HG03460 (cell line): ENCODE results near the gene RNF212B.

Experiments
- ATAC-seq: cut with Tn5 transposase; IDR thresholded peaks from one replicate; pipeline ENCODE4 v1.9.1; 2021; ENCODE audit not compliant: unreplicated experiment

The RNF212B gene

DNA sequence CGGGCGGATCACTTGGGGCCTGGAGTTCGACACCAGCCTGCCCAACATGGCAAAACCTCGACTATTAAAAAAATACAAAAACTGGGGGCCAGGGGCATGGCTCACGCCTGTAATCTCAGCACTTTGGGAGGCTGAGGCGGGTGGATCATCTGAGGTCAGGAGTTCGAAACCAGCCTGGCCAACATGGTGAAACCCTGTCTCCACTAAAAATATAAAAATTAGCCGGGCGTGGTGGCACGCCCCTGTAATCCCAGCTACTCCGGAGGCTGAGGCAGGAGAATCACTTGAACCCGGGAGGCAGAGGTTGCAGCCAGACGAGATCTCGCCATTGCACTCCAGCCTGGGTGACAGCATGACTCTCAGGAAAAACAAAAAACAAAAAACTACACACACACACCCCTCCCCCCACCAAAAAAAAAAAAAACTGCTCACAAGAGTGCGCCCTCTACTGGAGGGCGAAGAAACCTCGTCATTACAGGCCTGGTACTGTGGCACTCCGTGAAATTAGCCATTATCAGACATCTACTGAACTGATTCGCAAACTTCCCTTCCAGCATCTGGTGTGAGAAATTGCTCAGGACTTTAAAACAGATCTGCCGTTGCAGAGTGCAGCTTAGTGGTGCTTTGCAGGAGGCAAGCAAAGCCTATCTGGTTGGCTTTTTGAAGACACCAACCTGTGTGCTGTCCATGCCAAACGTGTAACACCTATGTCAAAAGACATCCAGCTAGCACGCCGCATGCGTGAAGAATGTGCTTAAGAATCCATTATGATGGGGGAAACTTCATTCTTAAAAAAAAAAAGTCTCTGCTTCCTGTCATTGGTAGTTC lies 57.2 kb downstream of the RNF212B start:
- ATAC-seq, result no peak

DNA sequence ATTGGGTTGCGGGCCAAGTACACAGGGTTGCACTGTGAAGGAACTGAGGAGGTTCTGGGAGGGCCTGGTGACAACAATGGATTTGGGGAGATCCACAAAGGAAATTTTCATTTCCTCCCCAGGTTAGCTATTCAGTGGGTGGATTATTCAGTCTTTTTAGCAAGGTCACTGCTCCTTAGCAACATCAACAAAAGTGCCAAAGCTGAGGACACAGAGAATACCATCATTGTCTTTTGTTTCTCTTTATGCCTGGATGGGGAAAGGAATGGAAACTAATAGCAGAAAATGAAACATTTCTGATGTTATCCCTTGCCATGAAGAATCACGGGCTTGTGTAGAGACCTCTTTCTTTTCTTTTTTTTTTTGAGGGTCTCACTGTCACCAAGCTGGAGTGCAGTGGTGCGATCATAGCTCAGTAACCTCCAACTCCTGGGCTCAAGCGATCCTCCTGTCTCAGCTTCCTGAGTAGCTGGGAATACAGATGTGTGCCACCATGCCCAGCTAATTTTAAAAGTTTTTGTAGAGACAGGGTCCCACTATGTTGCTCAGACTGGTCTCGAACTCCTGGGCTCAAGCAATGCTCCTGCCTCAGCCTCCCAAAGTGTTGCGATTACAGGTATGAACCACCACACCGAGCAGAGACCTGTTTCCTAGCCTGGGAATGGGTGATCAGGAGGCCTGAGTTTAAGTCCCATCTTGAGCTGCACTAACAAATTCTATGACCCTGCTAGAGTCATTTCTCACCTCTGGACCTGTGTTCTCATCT lies 58.5 kb downstream of the RNF212B start:
- no peak for ATAC-seq

DNA sequence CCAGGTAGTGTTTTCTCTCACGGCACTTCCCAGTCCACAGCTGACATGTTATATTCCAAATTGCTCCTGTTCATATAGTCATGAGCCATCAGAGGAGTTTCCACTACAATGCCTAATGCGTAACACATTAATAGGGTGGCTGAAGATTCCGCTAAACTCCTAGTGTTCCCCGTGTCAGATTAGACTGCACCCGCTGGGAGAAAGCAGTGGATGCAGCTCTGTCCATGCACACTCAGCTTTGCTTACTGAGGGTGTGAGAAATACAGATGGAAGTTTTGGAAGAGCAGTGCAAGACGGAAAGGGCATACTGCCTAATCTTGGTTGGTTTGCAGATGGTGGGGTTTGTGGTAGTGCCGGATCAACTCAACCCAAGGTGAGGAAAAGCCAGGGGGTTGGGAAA lies 59.4 kb downstream of the RNF212B start:
- ATAC-seq, result no peak

DNA sequence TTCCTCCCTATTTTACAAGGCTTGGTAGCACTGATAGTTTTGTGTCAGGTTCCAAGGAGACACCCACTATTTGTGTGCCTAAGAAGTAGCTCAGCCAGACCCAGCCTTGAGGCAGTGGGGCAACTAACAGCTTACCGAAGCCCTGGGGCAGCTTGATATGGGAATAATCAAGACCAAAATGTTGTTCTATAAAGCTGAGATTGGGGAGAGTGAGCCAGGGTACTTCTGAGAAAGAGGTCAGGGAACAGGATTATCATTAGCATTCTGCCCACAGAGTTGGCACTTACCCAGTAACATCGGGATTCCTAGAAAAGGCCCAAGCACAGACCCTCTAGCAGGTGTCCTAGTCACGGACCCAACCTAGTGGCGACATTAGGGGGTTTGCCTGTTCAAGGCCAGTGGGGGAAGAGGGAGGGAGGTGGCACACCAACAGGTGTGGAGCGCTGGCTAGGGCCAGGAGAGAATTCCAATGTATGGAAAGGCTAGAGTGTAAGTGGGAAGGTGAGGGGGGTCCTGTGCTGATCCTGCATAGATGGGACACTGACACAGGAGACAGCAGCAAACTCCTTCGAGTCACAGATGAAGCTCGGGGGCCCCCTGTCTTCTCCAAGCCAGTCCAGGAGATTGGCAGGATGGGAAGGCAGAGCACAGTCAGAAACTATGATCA lies 60.0 kb downstream of the RNF212B start:
- no peak for ATAC-seq

DNA sequence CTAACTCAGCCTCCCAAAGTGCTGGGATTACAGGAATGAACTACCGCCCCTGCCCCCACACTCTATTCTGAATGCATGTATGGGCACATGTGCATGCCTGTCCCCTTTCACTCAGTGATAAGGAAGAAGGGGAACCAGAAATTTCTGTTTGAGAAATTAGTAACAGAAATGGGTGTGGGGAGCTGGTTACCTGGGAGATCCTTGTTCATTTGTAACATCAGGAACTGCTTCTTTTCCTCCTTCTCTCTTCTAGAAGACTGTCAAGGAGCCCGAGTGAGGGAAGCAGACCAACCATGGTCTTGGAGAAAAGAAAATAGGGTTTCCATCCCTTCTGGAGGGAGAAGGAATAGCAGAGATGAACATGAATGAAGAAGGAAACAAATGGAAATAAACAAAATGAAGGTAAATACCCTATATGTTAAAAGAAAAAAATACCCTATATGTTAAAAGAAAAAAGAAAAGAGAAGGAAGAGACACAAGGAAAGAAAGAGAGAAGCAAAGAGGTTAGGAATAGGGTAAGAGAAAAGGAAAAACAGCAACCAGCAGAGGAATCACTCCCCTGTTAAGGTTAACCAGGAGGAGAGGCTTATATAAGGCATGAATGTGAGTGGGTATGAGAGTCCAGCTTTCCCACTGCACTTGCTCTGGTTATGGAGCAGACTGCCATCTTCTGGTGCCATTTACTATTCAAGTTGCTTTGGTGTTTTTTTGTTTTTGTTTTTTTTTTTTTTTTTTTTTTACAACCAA lies 61.6 kb downstream of the RNF212B start:
- ATAC-seq, result no peak

DNA sequence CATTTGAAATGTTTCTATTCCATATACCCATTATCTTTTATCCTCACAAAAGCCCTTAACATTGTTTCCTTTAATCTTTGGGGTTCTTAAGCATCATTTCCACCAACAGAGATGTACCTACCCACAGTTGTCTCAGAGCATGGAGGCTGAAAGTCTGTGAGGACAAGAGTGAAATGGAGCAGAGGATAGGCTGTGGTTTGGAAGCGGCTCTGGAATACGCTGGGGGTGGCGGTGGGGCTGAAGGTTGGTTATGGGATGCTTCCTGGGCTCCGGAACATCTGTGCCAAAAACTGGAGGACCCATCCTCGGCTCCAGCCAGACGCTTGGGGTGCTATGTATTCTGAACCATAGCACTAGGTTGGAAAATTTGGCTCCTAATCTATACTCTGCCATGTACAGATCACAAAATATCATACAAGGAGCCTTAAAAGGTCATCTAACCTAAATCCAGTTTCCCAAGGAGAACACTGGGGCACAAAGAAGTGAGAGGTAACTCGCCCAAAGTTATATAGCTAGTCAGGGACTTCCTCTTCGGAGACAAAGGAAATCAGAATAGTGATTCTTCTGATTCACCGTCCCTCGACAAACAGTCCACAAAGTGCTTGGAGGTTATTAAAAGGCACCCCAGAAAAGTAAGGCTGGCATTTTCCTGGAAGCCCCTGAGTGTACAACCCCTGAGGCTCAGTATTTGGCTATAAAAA lies 62.4 kb downstream of the RNF212B start:
- no peak for ATAC-seq

DNA sequence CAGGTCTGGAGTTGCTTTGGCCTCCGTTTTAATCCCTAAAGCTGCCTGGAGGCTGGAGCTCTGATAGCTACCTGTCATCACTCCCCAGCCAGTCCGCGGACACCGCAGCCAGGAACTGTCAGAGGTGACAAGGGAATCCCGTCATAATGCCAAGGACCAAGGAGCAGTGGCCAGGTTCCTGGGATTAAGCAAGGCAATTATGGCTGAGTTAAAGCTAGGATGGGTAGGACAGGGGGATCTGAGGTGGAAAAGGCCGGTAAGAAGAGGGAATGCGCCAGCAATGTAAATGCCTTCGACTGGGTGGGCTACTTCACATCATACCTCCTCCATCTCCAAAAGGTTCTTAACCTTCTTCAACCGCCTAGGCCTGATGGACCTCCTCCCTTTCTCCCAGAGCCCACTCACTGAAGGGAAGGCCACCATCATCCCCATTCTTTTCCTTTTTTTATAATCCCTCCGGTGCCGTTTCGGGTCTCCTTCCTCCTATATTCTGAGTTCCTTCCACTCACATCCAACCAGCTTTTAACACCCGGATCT lies 63.0 kb downstream of the RNF212B start:
- ATAC-seq, result no peak

DNA sequence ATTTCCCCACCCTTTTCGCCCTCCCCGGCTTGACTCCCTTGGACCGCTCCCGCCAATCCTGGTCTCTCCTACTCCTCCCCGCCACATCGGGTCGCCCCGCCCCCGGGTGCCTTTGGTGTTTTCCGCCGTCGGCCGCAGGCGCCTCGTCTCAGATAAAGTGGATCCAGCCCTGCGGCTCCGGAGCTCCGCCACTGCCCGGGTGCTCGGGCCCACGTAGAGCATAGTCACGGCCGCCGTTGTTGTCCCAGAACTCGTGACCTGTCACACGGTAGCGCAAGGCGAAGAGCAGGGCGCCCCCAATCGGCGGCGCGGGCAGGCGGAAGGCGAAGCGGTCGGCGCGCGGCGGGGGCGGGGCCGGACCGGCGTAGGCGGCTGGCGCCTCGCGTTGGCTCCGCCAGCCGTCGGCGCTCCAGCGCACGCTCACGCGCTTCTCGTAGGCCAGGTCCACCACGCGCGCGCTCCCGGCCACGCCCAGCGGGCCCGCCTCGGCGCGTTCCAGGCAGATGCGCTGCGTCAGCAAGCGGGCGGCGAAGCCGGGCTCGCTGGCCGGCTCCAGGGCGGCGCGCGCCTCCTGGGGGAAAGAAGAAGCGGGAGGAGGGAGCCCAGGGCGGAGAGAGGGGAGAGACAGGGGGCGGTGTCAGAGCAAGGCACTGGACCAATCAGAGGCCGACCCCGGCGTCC lies 63.7 kb downstream of the RNF212B start:
- peak; percentile 72 for ATAC-seq

DNA sequence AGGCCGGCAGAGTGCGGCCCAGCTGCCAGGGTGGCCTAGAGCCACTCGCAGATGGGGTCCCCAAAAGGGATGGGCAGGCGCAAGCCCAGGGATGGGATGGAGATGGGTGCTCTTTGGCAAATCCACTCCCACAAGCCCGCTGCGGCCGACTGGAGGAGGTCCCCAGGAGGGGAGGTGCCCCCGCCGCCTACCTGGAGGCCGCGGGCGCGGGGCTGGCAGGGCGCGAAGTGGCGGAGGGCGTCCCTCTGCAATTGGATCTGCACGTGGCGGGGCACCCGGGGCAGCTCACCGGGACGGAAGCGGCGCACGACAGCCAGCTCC lies 64.2 kb downstream of the RNF212B start:
- peak; percentile 10 for ATAC-seq

DNA sequence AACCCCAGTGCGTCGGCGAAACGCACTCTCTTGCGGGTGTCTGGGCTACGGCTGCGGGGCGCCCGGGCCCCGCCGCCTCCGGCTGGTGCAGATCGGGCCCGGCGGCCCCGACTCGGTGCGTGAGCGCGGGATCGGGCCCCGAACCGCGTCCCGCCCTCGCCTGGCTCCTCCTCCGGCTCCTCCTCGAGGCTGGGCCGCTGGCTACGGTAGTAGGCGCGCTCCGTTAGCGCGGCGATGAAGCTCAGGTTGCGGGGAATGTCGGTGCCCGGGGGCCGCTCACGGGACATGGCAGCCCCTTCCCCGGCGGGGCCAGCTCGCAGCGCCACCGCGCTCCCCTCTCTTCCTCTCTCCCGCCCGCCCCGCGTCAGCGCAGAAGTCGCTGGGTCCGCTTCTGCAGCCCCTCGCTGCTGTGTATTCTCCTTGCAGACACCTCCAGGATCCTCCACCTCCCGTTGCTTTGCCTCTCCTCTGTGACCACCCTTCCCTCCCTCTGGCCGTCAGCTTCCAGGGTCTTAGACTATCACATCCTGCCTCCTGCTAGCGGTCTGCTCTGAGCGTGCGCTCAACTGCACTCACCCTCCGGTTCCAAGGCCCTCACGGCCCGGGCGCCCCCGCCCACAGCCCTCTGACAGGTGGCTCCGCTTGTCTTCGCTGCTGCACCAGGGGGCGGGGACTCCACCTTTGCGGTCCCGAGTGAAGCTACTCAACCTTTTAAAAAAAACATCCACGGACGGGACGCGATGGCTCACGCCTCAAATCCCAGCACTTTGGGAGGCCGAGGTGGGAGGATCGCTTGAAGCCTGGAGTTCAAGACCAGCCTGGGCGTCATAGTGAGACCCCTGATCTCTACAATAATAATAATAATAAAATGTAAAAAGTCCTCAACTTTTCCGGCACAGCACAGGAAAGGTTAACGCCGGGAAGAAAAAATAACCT lies 64.8 kb downstream of the RNF212B start, which contains the start of gene PPP1R3E:
TSS of gene PPP1R3E (minus strand) at position 570 of the 936 bp plus-strand sequence. CDS start at position 287, 283 bp downstream.
- ATAC-seq, result peak; percentile 33

DNA sequence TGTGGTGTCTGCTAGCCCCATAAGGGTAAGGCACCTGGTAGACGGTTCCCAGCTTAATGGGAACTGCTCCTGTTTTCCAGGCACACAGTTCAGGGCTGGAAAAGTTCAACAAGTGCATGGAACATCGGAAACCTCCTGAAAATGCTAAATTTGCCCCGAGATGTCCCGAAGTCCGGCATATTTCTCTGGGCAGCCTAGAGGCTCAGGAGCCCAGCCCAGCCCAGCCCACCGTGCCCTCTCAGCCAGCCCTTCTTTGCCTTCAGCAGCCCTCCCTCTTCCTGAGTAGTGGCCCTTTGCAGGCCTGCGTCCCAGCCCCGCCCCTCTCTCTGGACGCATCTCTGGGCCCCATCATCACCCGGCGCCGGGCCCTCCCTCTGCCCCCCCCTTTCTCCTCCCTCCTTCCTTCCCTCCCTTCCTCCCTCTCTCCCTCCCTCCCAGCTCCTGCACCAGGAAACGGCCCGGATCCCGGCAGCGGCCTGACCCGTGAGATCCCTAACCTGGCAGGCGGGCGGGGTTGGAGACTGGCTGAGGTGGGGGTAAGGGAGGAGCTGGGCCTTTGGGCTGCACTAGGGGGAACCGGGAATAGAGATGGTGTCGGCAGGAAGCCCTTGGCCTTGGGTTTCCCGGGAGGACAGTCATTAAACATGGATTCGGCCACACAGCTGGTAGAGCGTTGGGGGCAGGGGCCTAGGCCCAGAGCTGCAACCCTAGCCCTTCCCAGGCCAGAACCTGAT lies 68.8 kb downstream of the RNF212B start, which contains the start of gene BCL2L2:
TSS of gene BCL2L2 (plus strand) at position 422 of the 734 bp plus-strand sequence. CDS start 935 bp downstream, outside the sequence.
- ATAC-seq, result no peak

DNA sequence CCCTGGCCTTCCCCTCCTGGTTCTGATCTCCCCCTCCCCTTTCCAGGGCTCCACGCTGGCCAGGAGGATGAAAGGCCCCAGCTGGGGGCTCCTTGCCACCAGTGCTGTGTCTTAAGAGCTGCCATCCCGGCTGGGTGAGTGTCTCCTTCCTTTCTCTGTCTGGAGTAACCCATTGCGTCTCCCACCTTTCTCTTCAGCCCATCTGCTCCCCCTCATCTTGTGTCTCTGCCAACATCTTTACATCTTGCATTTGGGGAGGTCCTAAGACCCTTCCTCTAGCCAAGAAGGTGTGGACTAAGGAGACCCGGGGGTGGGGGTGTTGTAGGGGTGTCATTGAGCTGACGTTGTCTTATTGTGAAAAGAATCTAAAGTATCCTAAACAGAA lies 69.4 kb downstream of the RNF212B start:
- no peak for ATAC-seq

DNA sequence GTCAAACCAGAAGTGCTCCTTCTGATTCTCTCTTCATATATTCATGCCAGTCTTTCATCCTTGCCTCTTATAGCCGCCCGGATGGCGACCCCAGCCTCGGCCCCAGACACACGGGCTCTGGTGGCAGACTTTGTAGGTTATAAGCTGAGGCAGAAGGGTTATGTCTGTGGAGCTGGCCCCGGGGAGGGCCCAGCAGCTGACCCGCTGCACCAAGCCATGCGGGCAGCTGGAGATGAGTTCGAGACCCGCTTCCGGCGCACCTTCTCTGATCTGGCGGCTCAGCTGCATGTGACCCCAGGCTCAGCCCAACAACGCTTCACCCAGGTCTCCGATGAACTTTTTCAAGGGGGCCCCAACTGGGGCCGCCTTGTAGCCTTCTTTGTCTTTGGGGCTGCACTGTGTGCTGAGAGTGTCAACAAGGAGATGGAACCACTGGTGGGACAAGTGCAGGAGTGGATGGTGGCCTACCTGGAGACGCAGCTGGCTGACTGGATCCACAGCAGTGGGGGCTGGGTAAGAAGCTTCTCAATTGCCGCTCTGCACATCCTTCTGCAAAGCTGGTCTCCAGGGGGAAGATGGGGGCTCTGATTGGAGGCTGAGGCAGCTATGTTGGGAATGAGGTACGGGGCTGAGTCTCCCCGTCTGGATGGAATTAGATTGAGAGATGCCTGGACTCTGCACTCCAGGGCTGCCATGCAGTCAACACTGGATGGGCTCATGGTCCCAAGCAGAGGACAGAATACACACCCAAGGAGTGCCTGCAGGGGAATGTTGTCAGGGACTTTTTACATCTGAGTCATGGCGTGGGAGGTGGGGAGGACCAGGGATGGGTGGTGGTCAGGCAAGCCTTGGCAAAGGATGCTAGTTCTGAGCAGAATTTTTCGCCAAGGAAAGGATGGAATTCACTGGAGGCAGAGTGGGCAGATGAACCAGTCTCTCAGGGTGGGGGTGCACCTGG lies 70.2 kb downstream of the RNF212B start:
- ATAC-seq, result no peak

DNA sequence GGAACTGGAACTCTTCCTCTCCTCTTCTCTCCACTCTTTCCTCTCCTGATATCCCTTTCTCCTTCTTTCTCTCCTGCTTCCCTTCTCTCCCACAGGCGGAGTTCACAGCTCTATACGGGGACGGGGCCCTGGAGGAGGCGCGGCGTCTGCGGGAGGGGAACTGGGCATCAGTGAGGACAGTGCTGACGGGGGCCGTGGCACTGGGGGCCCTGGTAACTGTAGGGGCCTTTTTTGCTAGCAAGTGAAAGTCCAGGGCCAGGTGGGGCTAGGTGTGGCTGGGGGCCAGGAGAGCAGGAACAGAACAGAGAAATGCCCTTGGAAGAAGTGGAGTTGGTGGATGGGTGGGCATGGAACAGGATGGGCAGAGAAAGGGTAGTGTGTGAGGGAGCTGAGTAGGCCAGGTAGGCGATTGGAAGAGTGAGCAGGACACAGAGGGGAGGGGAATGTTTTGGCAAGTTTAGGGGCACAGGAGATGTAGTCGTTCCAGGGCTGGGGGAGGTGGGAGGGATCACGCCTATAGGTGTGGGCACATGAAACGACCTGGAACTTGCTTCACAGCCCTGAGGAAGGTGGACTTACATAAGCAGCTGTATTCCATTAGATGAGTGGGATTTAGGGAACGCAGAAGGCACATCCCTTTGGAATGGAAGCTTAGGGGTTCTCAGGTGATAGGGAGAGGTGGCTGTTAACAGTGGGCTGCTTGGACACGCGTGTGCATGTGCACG lies 71.1 kb downstream of the RNF212B start:
- ATAC-seq, result no peak

DNA sequence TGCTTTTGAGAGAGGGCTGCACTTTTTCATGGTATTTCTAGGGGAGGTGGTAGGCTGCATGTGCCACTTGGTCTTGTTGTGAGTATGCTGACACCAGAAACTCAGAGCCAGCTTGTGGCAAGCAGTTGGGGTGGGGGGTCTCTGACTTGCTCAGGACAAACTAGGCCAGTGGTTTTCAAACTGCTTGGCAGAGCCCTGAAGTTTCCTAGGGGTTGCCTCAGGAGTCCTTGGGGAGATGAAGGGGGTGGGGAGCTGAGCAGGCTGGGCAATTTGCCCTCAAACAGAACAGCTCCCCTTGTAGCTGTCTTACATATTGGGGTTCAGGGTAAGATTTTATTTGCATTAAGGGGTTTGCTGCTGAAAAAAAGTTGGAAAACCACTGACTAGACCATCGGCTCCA lies 72.8 kb downstream of the RNF212B start:
- ATAC-seq, result no peak

DNA sequence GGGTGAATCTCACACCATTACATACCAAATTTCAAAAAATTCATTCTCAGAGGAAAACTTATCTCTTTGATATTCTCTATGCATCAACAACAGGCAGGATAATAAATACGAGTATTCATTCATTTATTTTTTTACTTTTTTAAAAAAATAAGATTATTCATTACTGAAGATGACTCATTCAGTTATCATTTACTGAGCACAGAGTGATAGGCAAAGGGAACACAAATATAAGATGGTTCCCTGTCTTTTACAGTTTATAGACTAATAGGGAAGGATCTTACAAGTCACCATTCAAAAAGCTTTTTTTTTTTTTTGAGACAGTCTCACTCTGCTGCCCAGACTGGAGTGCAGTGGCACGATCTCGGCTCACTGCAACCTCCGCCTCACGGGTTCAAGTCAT lies 78.6 kb downstream of the RNF212B start:
- ATAC-seq, result no peak
